HG03039 (cell line): ENCODE data around the gene FARSA.
"Not testable (repeated sequence)": the region's sequence is repeated elsewhere in the genome, so short reads cannot be mapped to it uniquely, and the experiment has no call there.

ENCODE experiments used
- ATAC-seq: cut with Tn5 transposase; IDR thresholded peaks from one replicate; pipeline ENCODE4 v1.9.1; 2021; ENCODE audit warnings: mild to moderate bottlenecking, moderate library complexity; ENCODE audit not compliant: unreplicated experiment

Gene FARSA

DNA sequence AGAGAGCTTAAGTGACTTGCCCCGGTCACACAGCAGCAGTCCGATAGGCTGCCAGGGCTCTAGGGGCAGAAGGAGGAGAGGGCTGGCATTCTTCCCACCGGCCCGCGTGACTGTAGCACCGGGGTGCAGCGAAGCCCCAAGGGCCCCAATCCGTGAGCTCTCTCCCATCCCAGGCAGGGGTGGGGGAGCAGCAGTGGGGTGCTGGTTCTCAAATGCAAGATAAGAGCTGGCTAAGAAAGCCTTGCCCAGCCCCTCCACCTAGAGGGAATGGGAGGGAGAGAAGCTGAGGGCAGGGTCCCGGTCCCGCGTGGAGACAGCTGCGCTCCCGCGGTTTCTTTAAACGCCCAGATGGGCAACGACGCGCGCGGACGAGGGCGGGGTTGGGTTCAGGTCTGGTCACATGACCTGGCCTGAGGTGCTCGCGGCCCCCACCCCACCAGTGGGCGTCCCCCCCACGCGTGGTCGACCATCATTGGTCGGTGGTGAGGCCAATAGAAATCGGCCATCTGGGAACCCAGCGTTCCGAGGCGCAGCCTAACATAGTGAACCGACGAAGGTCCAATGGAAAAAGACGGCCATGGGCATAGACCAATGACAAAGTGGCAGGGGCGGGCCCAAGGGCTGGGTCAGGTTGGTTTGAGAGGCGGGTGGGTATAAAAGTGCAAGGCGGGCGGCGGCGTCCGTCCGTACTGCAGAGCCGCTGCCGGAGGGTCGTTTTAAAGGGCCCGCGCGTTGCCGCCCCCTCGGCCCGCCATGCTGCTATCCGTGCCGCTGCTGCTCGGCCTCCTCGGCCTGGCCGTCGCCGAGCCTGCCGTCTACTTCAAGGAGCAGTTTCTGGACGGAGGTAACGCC is 4.6 kb upstream of the FARSA start, which contains the start of gene CALR:
Gene CALR, plus strand, starts transcription at position 683 of the 852 bp plus-strand sequence. Its CDS starts 71 bp downstream, at position 754.
- ATAC-seq: peak; percentile 79

DNA sequence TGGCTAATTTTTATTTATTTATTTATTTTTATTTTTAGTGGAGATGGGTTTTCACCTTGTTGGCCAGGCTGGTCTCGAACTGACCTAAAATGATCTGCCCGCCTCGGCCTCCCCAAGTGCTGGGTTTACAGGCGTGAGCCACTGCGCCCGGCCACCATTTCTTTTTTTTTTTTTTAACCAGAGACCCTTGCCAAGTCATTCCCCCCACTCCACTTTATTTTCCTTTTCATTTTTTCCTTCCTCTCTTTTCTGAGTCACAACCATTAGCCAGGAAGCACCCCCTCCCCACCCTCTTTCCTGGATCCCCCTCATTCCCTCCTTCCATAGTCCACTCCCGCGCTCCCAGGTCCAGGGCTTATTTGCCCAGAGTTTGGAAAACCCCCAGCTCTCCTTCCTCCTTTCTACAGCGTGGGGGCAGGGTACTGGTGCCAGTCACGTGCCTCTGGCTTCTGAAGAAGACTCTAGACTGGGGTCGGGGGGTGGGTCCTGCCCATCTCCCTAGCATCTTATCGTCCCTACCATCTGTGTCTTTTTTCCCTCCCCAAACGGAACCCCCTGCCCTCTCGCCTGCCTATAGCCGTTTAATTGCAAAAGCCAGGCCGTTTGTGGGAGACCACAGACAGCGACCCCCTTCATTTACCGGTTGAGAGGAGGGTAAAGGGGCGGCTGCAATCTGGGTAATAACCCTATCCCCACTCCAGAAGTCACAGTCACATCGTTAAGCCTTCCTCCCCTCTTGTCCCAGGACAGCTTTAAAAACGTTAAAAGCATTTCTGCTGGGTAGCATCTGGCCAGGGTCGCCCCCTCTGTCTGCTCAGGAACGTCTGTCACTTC is 3.8 kb upstream of the FARSA start:
- ATAC-seq: no peak

DNA sequence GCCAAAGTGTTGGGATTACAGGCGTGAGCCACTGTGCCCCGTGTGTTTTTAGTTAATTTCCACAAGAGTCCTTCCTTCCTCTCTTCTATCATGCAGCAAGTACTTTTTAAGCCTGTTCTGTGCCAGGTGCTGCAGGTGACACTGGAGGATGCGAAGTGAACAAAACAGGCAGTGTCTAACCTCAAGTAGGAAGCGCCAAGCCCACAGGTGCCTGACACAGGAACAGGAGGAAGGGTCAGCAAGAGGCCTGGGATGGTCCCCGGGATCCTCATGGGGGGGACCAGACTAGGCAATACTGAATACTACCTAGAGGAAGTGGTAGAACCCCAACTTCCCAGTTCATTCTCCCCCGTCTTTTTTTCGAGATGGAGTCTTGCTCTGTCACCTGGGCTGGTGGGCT is 3.1 kb upstream of the FARSA start:
- ATAC-seq: no peak

DNA sequence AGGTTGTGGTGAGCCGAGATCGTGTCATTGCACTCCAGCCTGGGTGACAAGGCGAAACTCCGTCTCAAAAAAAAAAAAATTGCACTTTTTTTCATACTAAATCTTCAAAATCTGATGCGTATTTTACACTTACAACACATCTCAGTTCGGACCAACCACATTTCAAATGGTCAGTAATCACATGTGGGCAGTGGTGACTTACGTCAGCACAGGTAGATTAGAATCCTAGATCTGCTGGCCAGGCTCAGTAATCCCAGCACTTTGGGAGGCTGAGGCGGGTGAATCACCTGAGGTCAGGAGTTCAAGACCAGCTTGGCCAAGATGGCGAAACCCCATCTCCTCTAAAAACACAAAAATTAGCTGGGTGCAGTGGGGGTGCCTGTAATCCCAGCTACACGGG is 1.6 kb upstream of the FARSA start:
- ATAC-seq: no peak

DNA sequence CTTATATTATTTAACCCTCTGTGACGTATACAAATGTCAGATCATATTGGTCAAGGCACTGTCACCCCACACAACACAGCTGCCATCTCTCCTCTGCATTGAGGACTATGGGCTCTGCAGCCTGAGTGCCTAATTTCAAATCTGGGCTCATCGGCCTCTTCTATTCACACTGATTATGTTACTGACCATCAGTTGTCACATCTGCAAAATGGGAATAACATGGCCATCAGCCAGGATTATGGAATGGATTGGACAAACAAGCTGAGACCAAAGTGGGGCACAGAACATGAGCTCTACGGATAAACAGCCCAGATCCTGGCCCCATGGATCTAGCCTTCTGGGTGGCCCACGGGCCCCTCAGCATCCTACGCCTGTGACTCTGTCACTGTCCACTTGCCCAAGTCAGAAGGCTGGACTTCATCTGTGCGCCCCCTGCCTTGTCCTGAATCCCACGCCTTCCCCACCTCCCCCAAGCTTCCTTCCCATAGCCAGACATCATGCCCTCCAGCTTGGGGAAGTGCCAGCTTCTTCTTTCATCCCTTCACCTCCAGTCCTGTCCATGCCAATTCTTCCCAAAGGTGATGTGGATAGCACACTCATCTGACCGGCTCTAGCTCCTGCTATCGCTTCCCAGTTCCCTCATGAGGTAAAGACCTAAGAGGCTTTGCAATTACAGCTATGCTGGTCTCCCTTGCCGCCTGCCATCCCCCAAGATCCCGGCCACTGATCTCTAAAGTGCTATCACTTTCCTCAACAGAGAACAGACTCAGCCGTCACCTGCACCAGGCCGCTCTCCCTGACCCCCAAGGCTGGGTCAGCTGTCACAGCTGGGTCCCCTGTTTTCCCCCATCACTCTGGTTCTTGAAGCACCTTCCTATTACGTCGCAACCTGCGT is 872 bp downstream of the FARSA start:
- ATAC-seq: no peak

DNA sequence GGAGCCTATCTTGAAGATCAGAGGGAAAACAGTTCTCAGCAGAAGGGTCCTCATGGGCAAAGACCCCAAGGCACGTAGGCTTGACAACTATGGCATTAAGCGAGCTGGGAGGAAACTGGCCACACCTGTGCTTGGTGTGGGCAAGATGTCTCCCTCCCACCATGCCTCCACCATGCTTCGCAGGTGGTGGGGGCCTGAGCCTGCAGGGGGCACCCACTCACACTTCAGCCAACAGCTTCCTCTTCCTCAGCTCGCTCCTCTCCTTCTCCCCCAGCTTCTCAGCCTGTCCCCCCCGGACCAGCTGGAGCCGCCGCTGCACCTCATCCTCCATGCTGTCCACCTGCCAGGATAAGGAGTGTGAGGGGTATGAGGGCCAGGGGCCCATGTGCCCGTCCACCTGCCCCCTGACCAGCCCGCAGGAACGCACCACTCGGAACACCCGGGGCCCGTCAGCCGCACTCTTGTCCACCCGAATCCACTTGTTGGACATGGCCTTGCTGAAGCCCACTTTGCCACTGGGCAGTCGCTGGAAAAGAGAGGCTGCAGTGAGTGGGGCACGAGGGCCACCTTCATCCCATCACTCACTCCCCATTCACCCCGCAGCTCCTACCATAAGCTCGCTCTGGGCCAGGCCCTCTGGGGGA is 3.4 kb downstream of the FARSA start:
- no peak for ATAC-seq

DNA sequence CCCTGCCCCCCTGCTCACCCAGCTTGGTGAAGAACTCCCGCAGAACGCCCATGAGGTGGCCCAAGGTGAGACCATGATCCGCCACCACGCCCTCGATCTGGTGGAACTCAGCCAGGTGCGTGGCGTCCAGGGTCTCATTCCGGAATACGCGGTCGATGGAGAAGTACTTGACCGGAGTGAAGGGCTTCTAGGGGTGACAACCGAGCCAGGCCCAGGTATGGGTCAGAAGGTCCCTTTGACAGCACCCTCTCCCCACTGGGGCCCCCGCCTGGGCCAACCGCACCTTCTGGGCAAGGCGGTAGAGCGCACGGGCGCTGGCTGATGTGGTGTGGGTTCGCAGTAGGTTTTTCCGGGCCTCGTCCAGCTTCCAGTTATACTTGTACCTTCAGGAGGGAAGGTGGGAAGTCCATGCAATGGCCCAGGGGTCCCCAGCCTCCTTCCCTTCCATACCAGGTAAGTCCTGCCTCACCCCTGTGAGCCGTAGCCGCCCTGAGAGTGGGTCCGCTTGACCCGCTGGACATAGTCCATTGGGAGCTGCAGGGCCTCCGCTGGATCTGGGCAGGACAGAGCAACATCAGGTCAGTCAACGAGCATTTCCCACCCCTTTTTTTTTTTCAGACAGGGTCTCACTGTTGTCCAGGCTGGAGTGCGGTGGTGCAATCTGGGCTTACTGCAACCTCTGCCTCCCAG is 8.7 kb downstream of the FARSA start:
- no peak for ATAC-seq

DNA sequence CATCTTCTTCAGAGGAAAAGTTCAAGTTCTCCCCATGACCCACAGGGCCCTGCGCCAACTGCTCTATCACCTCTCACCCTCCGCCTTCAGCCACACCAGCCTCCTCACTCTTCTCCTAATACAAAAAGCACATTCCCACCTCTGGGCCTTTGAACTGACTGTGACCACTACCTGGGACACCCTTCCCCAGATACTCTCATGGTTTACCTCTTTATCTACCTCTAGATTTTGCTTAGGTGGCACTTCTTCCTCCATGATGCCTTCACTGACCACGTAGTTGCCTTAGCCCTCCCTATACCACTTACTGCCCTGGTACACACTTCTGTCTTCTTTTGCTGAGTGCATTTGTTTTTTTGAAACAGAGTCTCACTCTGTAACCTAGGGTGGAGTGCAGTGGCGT is 10.6 kb downstream of the FARSA start:
- ATAC-seq: no peak

DNA sequence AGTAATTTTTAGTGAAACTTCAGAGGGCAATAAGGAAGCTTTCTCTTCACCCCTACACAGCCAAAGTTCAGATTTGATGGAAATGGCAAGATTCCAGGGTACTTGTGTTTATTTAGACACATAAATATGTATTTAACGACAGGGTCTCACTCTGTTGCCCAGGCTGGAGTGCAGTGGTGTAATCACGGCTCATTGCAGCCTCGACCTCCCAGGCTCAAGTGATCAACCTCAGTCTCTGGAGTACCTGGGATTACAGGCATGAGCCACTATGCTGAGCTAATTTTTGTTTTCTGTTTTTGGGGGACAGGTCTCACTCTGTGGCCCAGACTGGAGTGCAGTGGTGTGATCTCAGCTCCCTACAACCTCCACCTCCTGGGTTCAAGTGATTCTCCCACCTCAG is 12.5 kb downstream of the FARSA start:
- no peak for ATAC-seq

DNA sequence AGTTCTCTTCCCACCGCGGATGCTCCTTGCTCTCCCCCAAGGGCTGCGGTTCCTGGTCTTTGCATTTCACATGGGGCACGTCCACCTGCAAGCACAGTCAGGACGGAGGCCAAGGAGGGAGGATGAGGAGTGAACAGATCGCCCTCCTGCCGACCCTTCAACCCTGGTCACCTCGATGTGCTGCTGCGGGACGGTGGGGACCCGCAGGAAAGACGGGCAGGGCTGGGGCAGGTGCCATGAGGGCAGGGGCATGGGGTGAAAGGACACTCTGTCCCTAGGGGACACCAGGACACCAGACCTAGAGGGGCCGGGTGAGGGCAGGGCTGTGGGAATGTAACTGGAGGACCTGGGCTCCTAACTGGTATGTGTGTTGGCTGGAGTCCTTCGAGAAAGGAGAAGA is 15.3 kb downstream of the FARSA start:
- ATAC-seq: no peak

DNA sequence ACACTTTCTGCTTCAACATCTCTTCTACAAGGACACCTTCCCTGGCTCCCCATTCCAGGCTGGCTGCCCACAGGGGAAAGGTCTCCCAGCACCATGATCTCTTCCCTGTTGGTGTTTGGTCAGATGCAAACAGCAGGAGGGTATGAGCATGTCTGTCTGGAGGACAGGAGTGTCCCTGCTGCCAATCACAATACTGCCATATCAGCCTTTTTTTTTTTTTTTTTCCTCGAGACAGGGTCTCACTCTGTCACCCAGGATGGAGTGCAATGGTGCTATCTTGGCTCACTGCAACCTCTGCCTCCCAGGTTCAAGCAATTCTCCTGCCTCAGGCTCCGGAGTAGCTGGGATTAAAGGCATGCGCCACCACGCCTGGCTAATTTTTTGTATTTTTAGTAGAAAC is 17.7 kb downstream of the FARSA start:
- ATAC-seq: not testable (repeated sequence)

DNA sequence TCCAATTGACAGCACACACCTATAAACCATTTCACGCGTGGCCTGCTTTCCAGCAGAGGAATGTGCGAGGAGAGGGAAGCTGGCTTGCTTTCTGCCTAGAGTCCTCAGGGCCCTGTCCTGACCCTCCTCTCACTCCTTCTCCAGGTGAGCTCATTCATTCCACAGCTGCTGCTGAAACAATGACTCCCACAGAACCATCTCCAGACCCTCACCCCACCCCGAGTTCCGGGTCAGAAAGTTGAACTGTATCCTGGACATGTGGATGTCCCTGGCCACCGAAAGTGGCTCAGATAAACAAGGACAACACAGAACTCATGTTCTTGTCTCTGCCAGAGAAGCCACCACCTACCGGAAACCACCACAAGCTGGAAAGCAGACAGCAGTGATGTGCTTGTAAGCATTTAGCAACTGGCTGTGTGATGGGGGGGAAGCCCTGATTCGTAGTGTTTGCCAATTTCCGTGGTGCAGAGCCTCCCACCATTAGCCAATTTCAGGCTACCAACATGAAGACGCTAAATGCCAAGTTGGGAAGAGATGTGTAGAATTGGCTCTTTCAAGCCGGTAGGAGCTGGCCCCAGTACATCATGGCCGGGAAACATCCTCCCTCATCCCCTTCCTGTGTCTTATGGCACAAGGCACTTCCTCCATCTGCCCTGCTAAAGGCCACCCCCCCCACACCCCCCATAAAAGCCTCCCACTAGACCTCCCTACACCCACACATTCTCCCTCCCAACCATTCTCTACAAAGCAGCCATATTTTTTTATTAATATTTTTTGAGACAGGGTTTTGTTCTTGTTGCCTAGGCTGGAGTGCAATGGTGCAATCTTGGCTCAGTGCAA is 19.4 kb downstream of the FARSA start:
- ATAC-seq: no peak

DNA sequence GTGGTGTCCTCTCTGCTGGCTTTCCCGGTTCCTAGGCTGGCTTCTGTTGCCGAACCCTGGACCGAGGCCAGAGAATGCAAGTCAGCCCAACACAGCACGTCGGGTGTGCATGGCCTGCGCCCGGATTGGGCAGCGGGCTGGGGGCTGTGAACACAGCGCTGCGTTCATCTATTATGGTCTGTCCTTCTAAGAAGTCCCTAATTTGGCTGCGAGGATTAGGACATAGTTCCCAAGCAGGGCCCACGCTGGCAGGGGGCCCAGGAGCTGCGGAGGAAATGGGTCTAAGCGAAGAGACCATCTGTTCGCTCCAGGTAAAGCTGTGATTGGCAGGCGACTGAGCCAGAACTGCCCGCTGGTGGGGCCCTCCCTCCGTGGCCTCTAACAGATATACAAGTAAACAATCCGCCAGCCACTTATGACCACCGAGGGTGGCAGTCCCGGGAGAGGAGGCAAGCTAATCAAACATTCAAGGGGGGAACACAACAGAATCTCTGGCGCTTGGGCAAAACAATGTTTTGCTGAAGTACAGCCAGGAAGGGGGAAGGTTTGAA is 20.4 kb downstream of the FARSA start:
- ATAC-seq: no peak

DNA sequence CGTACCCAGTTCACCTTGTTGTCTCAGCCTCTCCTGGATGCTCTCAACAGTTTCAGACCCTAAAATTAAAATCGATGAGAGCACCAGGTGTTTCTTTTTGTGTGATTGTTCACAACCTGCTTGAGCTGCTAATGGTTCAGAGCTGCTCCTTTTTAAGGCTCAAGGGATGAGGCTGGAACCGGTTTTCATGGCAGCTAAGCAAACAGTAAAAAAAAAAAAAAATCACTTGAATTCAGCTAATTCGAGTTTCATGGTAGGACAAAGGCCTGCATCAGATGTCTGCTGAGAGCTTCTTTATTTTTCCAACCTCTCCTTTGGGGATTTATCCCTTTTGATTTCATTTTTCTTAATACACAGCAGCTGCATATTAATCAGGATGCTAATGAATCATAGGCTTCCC is 20.9 kb downstream of the FARSA start:
- ATAC-seq: no peak

DNA sequence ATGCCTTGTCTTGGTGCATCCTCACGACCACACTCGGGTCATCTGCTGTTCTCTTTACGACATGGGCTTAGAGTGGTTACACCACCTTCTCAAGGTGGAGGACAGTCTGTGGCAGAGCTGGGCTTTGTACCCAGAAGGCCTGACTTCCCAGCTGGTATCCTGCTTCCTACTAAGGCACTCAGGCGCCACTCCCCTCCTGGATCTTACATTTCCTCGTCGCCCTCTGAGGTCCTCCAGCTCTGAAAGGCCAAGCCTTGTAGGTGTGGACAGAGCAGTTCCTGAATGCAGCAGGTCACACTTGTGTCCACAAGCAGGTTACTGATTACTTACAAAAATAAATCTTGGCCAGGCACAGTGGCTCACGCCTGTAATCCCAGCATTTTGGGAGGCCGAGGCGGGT is 26.3 kb downstream of the FARSA start:
- ATAC-seq: no peak

DNA sequence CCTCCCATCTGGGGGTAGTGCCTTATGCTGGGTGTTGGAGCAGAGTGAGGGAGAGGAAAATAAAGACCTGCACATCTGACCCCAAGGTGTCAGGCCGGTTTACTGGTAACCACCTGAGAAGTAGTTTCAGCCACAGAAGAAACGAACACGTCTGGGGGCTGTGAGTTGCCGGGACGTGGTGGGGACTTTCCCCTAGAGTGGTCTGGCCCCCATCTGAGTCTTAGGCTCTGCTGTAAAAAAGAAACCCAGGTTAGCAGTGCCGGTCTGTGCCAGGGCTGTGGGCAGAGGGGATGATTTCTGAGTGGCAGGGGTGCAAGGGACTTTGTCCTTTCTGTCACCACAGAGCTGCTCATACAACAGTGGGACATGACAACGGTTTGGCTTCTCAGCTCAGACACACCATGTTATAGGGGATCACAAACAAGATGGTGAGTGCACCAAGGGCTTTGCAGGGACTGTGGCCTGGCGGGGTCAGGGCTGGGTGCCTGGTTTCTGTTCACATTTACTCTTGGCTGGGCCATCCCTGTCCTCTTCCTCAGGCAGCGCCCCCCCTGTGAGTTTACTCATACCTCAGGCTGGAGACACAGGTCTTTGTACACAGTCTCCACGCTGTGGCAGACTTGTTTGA is 33.5 kb downstream of the FARSA start:
- ATAC-seq: peak; percentile 71

DNA sequence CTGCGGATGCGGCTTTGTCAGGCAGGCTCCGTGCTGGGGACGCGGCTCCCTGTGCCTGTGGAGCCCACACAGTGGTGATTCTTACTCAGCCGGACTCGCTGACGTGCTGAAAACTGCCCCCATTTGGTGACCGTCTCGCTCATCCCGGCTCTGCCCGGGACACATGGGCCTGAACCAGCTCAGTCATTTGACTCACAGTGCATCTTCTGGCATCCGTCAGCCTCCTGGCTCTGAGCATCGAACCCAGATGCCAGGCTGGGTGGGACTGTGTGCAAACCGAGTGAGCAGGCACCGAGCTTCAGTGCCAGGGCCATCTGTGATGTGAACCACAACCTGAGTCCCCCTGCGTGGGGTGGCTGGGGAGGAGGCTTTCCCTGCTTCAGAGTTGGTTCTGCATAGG is 37.1 kb downstream of the FARSA start:
- ATAC-seq: no peak

DNA sequence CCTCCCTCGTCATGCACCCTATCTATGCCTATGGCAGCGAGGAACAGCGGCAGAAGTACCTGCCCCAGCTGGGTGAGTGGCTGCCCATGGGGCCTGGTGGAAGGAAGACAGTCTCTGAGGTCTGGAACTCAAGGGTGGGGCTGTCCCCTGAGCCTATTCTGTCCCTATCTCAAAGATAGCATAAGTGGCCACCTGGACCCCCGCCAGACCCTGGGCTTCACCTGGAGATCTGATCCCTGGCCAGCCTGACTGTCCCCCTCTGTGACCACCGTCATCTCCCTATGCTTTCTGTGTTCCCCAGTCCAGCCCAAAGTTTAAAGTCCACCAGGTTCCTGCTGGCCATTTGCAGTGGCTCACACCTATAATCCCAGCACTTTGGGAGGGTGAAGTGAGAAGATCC is 39.9 kb downstream of the FARSA start:
- no peak for ATAC-seq
